ENCODE measurements around the gene TAS1R1.

The TAS1R1 gene

GRCh38 chr1:6574818-6575217, 19.7 kb downstream of the TAS1R1 start:
- DNase-seq, result no peak

- DNase-seq, result no peak
Measured at GRCh38 chr1:6577831-6578525, 22.9 kb downstream of the TAS1R1 start.

- DNase-seq, result no peak
Measured at GRCh38 chr1:6578624-6579373, 23.7 kb downstream of the TAS1R1 start.

- DNase-seq, result peak; percentile 97 to 98
Measured at GRCh38 chr1:6579374-6580118, 24.4 kb downstream of the TAS1R1 start, which contains the start of gene ZBTB48. TSS of gene ZBTB48 (plus strand) at chr1:6579994. CDS start at chr1:6580610, 616 bp downstream.

- DNase-seq, result no peak
Measured at GRCh38 chr1:6580119-6580592, 25.0 kb downstream of the TAS1R1 start.

- DNase-seq, result peak in 1 of 2 donors; percentile 22
Measured at GRCh38 chr1:6580593-6581409, 25.7 kb downstream of the TAS1R1 start.

- peak in 1 of 2 donors; percentile 56 for DNase-seq
Measured at GRCh38 chr1:6581561-6582305, 26.6 kb downstream of the TAS1R1 start.

- DNase-seq, result no peak
Measured at GRCh38 chr1:6582370-6582769, 27.3 kb downstream of the TAS1R1 start.

- no peak for DNase-seq
Measured at GRCh38 chr1:6584126-6585080, 29.3 kb downstream of the TAS1R1 start.

GRCh38 chr1:6585081-6585722, 30.1 kb downstream of the TAS1R1 start:
- DNase-seq, result no peak

- DNase-seq, result no peak
Measured at GRCh38 chr1:6585841-6586240, 30.7 kb downstream of the TAS1R1 start.

GRCh38 chr1:6586404-6586816, 31.3 kb downstream of the TAS1R1 start:
- DNase-seq, result no peak

- DNase-seq, result no peak
Measured at GRCh38 chr1:6587261-6588005, 32.3 kb downstream of the TAS1R1 start.

GRCh38 chr1:6588128-6588892, 33.2 kb downstream of the TAS1R1 start:
- no peak for DNase-seq

GRCh38 chr1:6588893-6589520, 33.9 kb downstream of the TAS1R1 start:
- DNase-seq, result no peak

- no peak for DNase-seq
Measured at GRCh38 chr1:6590046-6590445, 34.9 kb downstream of the TAS1R1 start.

- DNase-seq, result no peak
Measured at GRCh38 chr1:6591222-6591621, 36.1 kb downstream of the TAS1R1 start.

GRCh38 chr1:6591644-6592043, 36.5 kb downstream of the TAS1R1 start:
- DNase-seq, result no peak
